IMR-90 (cell line): ENCODE data around the gene NTF3. TPM values are rescaled to one million over a fixed set of nuclear protein-coding genes. Genes with fewer than 3 reads are reported as not detected.

Source experiments
- ATAC-seq: fragments of 200-7000 bp; cut with Tn5 transposase; 2 replicates; pipeline ENCODE4 v1.9.1; 2020; ENCODE audit warnings: low read depth, mild to moderate bottlenecking, moderate library complexity
- BruUV-seq: library from RNA; stranded (reverse); fragments of 400-500 nt; replicated peaks from 2 replicates; lab custom pipeline; 2021; lab: Mats Ljungman, UMichigan
- CTCF ChIA-PET: fragments of 300-600 bp; formaldehyde crosslinking; extraction: SDS; loops from one replicate; lab custom pipeline; 2021; ENCODE audit warnings: antibody characterized with exemption; lab: Yijun Ruan, JAX
- POLR2A ChIA-PET: fragments of 300-600 bp; sonication (Branson Sonifier 250); formaldehyde crosslinking; loops from one replicate; lab custom pipeline; 2022; ENCODE audit warnings: antibody characterized with exemption; ENCODE audit not compliant: unreplicated experiment; lab: Charles Lee
- DNase-seq: peaks from one replicate; pipeline ENCODE4 v3.0.0; 2013
- H2AFZ ChIP-seq: replicated peaks from 2 replicates; pipeline ENCODE3; 2013; ENCODE audit warnings: low read length, mild to moderate bottlenecking; ENCODE audit not compliant: poor library complexity
- H2AK5ac ChIP-seq: 2 replicates; pipeline ENCODE4 v1.6.1; 2013; ENCODE audit warnings: low read depth, low read length, inconsistent platforms
- H2AK9ac ChIP-seq: replicated peaks from 2 replicates; pipeline ENCODE3; 2013; ENCODE audit warnings: mild to moderate bottlenecking, low read depth, low read length, moderate library complexity; ENCODE audit not compliant: poor library complexity
- H2BK120ac ChIP-seq: 2 replicates; pipeline ENCODE4 v1.6.1; 2013; ENCODE audit warnings: low read depth, low read length, inconsistent platforms
- H2BK15ac ChIP-seq: 3 replicates; pipeline ENCODE4 v1.6.1; 2013; ENCODE audit warnings: low read depth, low read length, inconsistent platforms
- H2BK20ac ChIP-seq: 2 replicates; pipeline ENCODE4 v1.6.1; 2013; ENCODE audit warnings: low read depth, mild to moderate bottlenecking, inconsistent platforms, low read length, moderate library complexity
- H2BK5ac ChIP-seq: 2 replicates; pipeline ENCODE4 v1.6.1; 2013; ENCODE audit warnings: mild to moderate bottlenecking, low read depth, low read length, inconsistent platforms; ENCODE audit not compliant: poor library complexity, severe bottlenecking
- H3K14ac ChIP-seq: replicated peaks from 2 replicates; pipeline ENCODE4 v1.6.1; 2013; ENCODE audit warnings: low read depth, low read length, inconsistent platforms
- H3K18ac ChIP-seq: 2 replicates; pipeline ENCODE4 v1.6.1; 2013; ENCODE audit warnings: low read depth, low read length, control low read depth
- H3K23ac ChIP-seq: 2 replicates; pipeline ENCODE4 v1.6.1; 2013; ENCODE audit warnings: low read depth, low read length, inconsistent platforms
- H3K27ac ChIP-seq: 2 replicates; pipeline ENCODE4 v1.5.1; 2013; ENCODE audit warnings: mild to moderate bottlenecking, control low read depth, low read length; ENCODE audit not compliant: insufficient read depth
- H3K27me3 ChIP-seq: 2 replicates; pipeline ENCODE4 v1.6.1; 2013; ENCODE audit warnings: low read length; ENCODE audit not compliant: control insufficient read depth, insufficient read depth
- H3K36me3 ChIP-seq: 2 replicates; pipeline ENCODE4 v1.6.1; 2013; ENCODE audit warnings: low read length, mixed read lengths; ENCODE audit not compliant: control insufficient read depth, insufficient read depth
- H3K4ac ChIP-seq: 2 replicates; pipeline ENCODE4 v1.6.1; 2013; ENCODE audit warnings: low read depth, low read length, inconsistent platforms
- H3K4me1 ChIP-seq: 2 replicates; pipeline ENCODE4 v1.6.1; 2013; ENCODE audit warnings: low read length, mixed read lengths; ENCODE audit not compliant: control insufficient read depth, insufficient read depth
- H3K4me2 ChIP-seq: 2 replicates; pipeline ENCODE4 v1.6.1; 2013; ENCODE audit warnings: low read depth, mild to moderate bottlenecking, control low read depth, low read length, moderate library complexity
- H3K4me3 ChIP-seq: 2 replicates; pipeline ENCODE4 v1.5.1; 2013; ENCODE audit warnings: low read depth, mild to moderate bottlenecking, control low read depth, low read length, moderate library complexity; ENCODE audit not compliant: insufficient read depth
- H3K56ac ChIP-seq: 2 replicates; pipeline ENCODE4 v1.6.1; 2013; ENCODE audit warnings: low read length, inconsistent platforms; ENCODE audit not compliant: insufficient read depth; ENCODE audit errors: extremely low read depth
- H3K79me1 ChIP-seq, 2 experiments: 2 replicates each; pipeline ENCODE4 v1.6.1; 2013; ENCODE audit warnings: low read length in 2 of 2, inconsistent platforms in 1 of 2, low read depth in 1 of 2
- H3K9ac ChIP-seq: 2 replicates; pipeline ENCODE4 v1.6.1; 2013; ENCODE audit warnings: low read depth, low read length, control low read depth
- H3K9me1 ChIP-seq: 2 replicates; pipeline ENCODE4 v1.6.1; 2013; ENCODE audit warnings: low read length, inconsistent platforms; ENCODE audit not compliant: insufficient read depth
- H3K9me3 ChIP-seq: 2 replicates; pipeline ENCODE4 v1.6.1; 2013; ENCODE audit warnings: low read length; ENCODE audit not compliant: control insufficient read depth, insufficient read depth
- H4K20me1 ChIP-seq: 2 replicates; pipeline ENCODE4 v1.6.1; 2013; ENCODE audit warnings: low read length, inconsistent platforms; ENCODE audit not compliant: insufficient read depth
- H4K5ac ChIP-seq: 2 replicates; pipeline ENCODE4 v1.6.1; 2013; ENCODE audit warnings: mild to moderate bottlenecking, low read depth, low read length, control low read depth
- H4K8ac ChIP-seq, 2 experiments: 2 replicates each; pipeline ENCODE4 v1.6.1; 2013; ENCODE audit warnings: low read depth in 2 of 2, low read length in 2 of 2, control low read depth in 1 of 2, inconsistent platforms in 1 of 2
- H4K91ac ChIP-seq: 2 replicates; pipeline ENCODE4 v1.6.1; 2013; ENCODE audit warnings: low read depth, low read length, inconsistent platforms; ENCODE audit not compliant: insufficient read depth
- SMC3 ChIP-seq: fragments of 150-350 bp; IDR thresholded peaks from 2 replicates; pipeline ENCODE4 v1.6.1; 2016; ENCODE audit warnings: low read depth, mild to moderate bottlenecking, antibody characterized with exemption, low read length, moderate library complexity
- WGBS, 2 experiments: methylation state at CpG; one replicate each; pipeline versions ENCODE4 v1.1.5 to v1.1.7; 2013; ENCODE audit warnings: missing lambda C conversion rate in 2 of 2; ENCODE audit not compliant: insufficient read length in 1 of 2; ENCODE audit errors: extremely low coverage in 2 of 2; 5-methylcytosine and 5-hydroxymethylcytosine counted together
- dilution Hi-C: fragments of 300-500 bp; cut with HindIII; formaldehyde crosslinking; loops from one replicate; pipeline ENCODE4 v1.14.3; 2018; ENCODE audit warnings: low sequenced_read_pairs; ENCODE audit not compliant: unreplicated experiment
- in situ Hi-C: fragments of 300-500 bp; cut with MboI; formaldehyde crosslinking; loops from 3 replicates; pipeline ENCODE4 v1.14.3; 2019; ENCODE audit warnings: low sequenced_read_pairs, inconsistent platforms, mixed read lengths
- intact Hi-C: fragments of 100-400 bp; cut with micrococcal nuclease; formaldehyde crosslinking; loops from 2 replicates; pipeline ENCODE4 v1.10.0; 2022
- polyA plus RNA-seq, 3 experiments: library from polyadenylated mRNA; depleted of rRNA; stranded (reverse); fragments of >200 nt; gene quantifications; 2 replicates each; pipeline ENCODE4 v1.2.3, GENCODE V29; 2012; ENCODE audit warnings: low replicate concordance in 1 of 3
- total RNA-seq: library from RNA; depleted of rRNA; stranded (reverse); fragments of >200 nt; gene quantifications from 2 replicates; pipeline ENCODE4 v1.2.3, GENCODE V29; 2012

The NTF3 gene
- total and polyA plus RNA-seq, 2 of the 4 experiments (the other 2 are of a cell fraction), result 12.2 to 32.4 TPM

DNA sequence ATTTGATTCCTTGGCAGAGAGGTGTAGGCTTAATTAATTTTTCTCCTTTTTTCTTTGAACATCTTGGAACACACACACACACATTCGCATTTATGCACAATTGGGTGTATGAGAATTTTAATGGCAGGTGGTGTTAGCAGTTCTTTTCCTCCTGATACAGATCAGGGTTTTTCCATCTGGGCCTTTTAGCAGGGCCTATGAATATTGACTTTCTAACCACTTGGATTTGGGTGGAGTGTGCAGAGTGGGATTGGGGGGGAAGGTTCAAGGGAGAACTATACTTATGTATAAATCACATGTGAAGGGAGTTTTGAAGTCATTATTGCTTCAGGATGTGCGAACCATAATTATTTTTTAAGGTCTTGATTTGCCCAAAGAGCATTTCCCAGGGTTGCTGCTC lies 28.9 kb downstream of the NTF3 start:
- Histone ChIP-seq H3K27ac (no peak overlapping the region), H4K8ac (no peak overlapping the region), H3K4ac (no peak overlapping the region), H3K56ac (no peak overlapping the region), H4K20me1 (peaks cover 7% of the 10 kb centered on the region; the same call in 1 of the 2 replicates), H3K9me1 (peaks cover 33% of the 10 kb centered on the region), H2AFZ (no peak overlapping the region), H4K91ac (no peak overlapping the region), H3K9ac (no peak overlapping the region), H3K79me1 (peaks cover 73 to 99% of the 10 kb centered on the region in 2 experiments), H3K18ac (no peak overlapping the region), H3K4me2 (no peak overlapping the region), H3K4me3 (no peak overlapping the region), H2BK15ac (no peak overlapping the region), H3K4me1 (peaks cover 33% of the 10 kb centered on the region), H2AK5ac (no peak overlapping the region), H2BK120ac (no peak overlapping the region), H2BK5ac (no peak overlapping the region), H2AK9ac (no peak overlapping the region), H3K27me3 (no peaks in the 10 kb centered on the region), H4K5ac (no peak overlapping the region), H3K36me3 (peaks cover 16% of the 10 kb centered on the region), H3K23ac (no peak overlapping the region), H2BK20ac (no peak overlapping the region), H3K9me3 (no peaks in the 10 kb centered on the region), H3K14ac (no peak overlapping the region; the same call in 1 of the 2 replicates)
- DNase-seq (no peak), ATAC-seq (no peak)
- intact Hi-C loops, result no loop called here
- no peak for TF ChIP-seq SMC3
- CTCF ChIA-PET, result no interaction called here
- dilution Hi-C loops, result no loop called here
- no CpG with 5 or more reads among the region's 2 CpGs for WGBS, 2 experiments
- no TSS peak for BruUV-seq
- in situ Hi-C loops, result loop anchor here (25.0 kb wide), 1 partner anchor 826 kb away; no protein-coding TSS in a partner anchor
- POLR2A ChIA-PET, result no interaction called here
